D721Med (cell line): ENCODE data around the gene NIPSNAP2.

ENCODE experiments used
- DNase-seq: peaks from one replicate; pipeline ENCODE4 v3.0.0; 2011; ENCODE audit warnings: low spot score; ENCODE audit not compliant: insufficient read length
- FAIRE-seq: peaks from 2 replicates; lab custom pipeline; 2011; peaks lifted over from hg19 to GRCh38; lab: Jason Lieb, UNC
- TF ChIP-seq, protein P1 (sequence below): IDR thresholded peaks from 2 replicates; pipeline ENCODE4 v1.5.1; 2012; ENCODE audit warnings: mild to moderate bottlenecking, control low read depth; ENCODE audit not compliant: insufficient read depth; ENCODE audit errors: missing control alignments

NIPSNAP2 gene

DNA sequence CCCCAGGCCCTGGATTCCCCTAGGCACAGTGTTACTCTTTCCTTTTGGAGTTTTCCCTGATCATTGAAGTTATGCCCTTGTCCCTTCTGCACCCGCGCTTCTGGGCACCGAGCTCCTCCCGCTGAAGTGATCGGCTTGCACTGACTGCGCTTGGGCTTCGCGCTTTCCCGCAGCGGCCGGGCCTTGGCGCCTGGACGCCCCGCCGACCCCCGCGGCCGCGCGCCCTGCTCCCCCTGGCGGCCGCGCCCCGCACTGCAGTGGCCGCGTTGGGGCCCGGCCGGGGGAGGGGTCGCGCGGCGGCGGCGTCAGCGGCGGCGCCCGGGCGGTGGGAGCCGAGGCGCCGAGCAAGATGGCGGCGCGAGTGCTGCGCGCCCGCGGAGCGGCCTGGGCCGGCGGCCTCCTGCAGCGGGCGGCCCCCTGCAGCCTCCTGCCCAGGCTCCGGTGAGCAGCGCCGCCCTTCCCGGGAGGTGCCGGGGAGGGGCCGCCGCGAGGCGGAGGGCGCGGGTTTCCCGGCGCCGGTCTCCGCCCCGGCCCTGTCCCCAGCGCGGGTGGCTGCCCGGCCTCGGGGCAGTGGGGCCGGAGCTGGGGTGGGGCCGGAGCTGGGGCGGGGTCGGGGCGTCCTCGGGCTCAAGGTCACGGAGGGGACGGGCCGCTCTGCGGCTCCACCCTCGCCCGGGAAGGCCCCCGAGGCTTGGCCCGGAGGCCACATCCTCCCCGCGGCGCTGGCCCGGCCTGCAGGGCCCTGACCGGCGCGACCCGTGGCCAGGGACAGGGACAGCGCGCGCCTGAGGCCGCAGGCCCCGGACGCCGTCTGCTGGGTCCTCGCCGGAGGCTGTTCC, at the start of gene NIPSNAP2:
NIPSNAP2 (plus strand) TSS at position 325 of the 839 bp plus-strand sequence; CDS start at position 350, 25 bp downstream.
- FAIRE-seq, result no peak
- DNase-seq, result peak; percentile 36
- TF ChIP-seq, protein P1, sequence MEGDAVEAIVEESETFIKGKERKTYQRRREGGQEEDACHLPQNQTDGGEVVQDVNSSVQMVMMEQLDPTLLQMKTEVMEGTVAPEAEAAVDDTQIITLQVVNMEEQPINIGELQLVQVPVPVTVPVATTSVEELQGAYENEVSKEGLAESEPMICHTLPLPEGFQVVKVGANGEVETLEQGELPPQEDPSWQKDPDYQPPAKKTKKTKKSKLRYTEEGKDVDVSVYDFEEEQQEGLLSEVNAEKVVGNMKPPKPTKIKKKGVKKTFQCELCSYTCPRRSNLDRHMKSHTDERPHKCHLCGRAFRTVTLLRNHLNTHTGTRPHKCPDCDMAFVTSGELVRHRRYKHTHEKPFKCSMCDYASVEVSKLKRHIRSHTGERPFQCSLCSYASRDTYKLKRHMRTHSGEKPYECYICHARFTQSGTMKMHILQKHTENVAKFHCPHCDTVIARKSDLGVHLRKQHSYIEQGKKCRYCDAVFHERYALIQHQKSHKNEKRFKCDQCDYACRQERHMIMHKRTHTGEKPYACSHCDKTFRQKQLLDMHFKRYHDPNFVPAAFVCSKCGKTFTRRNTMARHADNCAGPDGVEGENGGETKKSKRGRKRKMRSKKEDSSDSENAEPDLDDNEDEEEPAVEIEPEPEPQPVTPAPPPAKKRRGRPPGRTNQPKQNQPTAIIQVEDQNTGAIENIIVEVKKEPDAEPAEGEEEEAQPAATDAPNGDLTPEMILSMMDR, result peak; percentile 53

DNA sequence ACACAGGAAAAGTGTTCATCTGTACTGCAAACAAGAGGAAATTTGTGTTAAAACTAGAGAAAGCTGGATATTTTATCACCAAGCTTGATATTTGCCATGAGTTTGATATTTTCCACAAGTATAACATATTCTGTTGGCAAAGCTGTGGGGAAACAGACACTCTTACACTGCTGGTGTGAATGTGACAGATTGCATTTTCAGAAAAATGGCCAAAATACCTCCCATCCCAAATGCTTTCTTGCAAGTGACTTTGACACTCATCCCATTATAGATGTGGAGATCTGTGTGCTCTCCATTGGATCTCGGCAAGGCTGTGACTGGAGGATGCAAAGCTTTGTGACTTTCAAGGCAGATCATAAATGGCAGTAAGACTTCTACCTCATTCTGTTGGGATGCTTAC, 46.6 kb upstream of the NIPSNAP2 start:
- TF ChIP-seq, protein P1, result no peak
- no peak for FAIRE-seq
- DNase-seq, result no peak

DNA sequence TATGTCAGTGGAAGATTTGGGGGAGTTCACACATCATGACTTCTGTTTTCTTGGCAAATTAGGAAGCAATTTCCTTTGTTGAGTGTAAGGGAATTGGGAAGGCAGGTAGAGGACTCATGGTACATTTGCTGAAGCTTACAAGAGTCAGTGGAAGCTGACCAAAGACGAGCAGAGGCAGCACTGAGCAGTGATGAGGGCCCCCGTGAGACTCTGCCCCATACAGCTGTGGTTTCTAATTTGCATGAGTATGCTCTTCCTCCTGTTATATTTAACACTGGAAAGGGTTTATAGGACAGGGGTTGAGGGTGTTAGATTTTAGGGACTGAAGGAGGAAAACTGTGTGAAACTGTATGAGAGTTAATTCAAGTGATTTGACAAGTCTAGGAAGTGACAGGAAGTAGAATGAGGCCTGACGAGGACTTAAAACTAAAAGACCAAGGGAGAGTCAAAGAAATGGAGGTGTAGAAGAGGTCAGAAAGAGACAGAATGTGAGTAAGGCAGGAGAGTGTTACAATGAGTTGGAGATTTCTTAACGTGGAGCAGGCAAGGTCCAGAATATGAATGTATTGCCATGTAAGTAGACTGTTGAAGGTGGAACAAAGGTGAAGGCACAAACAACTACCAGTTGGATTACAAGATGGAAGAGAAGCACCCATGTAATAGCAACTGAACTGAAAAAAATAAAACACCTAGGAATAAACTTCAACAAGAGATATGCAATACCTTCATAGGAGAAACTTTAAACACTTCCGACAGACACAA, 36.2 kb upstream of the NIPSNAP2 start:
- no peak for FAIRE-seq

DNA sequence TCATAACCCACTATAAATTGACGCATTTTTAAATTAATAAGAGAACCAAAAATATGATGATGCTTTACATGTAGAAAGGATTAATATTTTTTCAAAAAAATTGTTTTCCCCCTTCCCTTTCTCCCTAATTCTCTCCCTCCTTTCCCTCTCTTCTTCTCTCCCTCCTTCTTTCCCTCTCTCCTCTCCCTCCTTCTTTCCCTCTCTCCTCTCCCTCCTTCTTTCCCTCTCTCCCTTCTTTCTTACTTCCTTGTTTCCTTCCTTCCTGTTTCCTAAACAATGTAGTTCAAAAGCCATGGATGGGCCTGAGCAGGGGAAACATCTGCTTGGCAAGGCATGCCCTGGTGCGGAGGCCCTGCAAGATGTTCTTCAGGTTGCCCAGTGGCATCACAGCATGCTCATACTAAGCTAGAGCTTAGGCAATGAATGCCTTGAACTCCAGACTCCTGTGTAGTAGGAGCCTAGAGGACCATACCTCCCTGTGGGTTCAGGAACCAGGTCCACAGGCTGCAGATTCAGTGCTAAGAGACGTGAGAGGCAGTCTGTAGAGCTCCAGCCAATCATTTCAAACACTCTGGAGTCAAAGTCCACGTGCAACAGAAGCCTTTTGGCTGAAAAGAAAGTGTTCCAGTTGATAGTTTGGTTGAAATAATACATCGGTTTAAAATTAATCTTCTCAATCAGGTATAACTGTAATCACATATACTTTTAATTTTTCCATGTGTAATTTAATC, 32.8 kb upstream of the NIPSNAP2 start:
- DNase-seq, result no peak
- TF ChIP-seq, protein P1, result no peak
- FAIRE-seq, result no peak

More for the DNA sequence above, 36.2 kb upstream of the NIPSNAP2 start:
- TF ChIP-seq, protein P1, result no peak
- DNase-seq, result no peak

DNA sequence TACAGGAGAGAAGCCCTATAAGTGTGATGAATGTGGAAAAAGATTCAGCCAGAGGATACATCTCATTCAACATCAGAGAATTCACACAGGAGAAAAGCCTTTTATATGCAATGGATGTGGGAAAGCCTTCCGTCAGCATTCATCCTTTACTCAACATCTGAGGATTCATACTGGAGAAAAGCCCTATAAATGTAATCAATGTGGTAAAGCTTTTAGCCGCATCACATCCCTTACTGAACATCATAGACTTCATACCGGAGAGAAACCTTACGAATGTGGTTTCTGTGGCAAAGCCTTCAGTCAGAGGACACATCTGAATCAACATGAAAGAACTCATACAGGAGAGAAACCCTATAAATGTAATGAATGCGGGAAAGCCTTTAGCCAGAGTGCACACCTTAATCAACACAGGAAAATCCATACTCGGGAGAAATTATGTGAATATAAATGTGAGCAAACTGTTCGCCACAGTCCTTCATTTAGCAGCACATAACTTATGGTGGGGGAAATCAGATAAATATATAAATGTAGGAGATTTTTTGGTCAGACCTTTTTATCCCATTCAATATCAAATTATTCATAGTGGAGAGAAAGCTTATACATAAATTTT, 24.8 kb upstream of the NIPSNAP2 start:
- TF ChIP-seq, protein P1, result no peak
- FAIRE-seq (no peak), DNase-seq (no peak)

DNA sequence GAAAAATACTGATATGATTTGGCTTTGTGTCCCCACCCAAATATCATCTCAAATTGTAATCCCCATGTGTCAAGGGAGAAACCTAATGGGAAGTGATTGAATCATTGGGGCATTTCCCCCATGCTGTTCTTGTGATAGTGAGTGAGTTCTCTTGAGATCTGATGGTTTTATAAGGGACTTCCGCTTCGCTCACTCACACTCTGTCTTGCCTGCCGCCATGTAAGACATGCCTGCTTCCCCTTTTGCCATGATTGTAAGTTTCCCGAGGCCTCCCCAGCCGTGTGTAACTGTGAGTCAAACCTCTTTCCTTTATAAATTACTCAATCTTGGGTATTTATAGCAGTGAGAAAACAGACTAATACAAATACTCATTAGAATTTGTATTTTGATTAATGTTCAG, 17.8 kb upstream of the NIPSNAP2 start:
- TF ChIP-seq, protein P1, result no peak
- FAIRE-seq (no peak), DNase-seq (no peak)
